Measurements from ENCODE around the gene ALDH1A1. TPM values are rescaled to one million over a fixed set of nuclear protein-coding genes. Genes with fewer than 3 reads are reported as not detected.

ALDH1A1 gene
- total RNA-seq, 1 experiment from 2014 or later: not detected

GRCh38 chr9:72917892-72918509 lies 34.9 kb downstream of the ALDH1A1 start:
- DNase-seq (ENCODE audit: low read depth): no peak

- DNase-seq (ENCODE audit: low read depth): no peak
Observed at GRCh38 chr9:72915659-72916058, 37.2 kb downstream of the ALDH1A1 start.

- DNase-seq (ENCODE audit: low read depth): no peak
Observed at GRCh38 chr9:72914750-72915149, 38.1 kb downstream of the ALDH1A1 start.

- DNase-seq (ENCODE audit: low read depth): no peak
Observed at GRCh38 chr9:72913382-72914009, 39.4 kb downstream of the ALDH1A1 start.

GRCh38 chr9:72912476-72913381 lies 40.1 kb downstream of the ALDH1A1 start:
- DNase-seq (ENCODE audit: low read depth): no peak

GRCh38 chr9:72911816-72912215 lies 41.0 kb downstream of the ALDH1A1 start:
- no peak for DNase-seq (ENCODE audit: low read depth)

- DNase-seq (ENCODE audit: low read depth): no peak
Observed at GRCh38 chr9:72911247-72911775, 41.5 kb downstream of the ALDH1A1 start.

GRCh38 chr9:72909428-72909827 lies 43.4 kb downstream of the ALDH1A1 start:
- no peak for DNase-seq (ENCODE audit: low read depth)

- DNase-seq (ENCODE audit: low read depth): no peak
Observed at GRCh38 chr9:72907421-72907820, 45.4 kb downstream of the ALDH1A1 start.

GRCh38 chr9:72906810-72907209 lies 46.0 kb downstream of the ALDH1A1 start:
- no peak for DNase-seq (ENCODE audit: low read depth)

GRCh38 chr9:72905514-72906480 lies 47.1 kb downstream of the ALDH1A1 start:
- no peak for DNase-seq (ENCODE audit: low read depth)

- no peak for DNase-seq (ENCODE audit: low read depth)
Observed at GRCh38 chr9:72904267-72905093, 48.4 kb downstream of the ALDH1A1 start.

- DNase-seq (ENCODE audit: low read depth): no peak
Observed at GRCh38 chr9:72903103-72903502, 49.8 kb downstream of the ALDH1A1 start.

GRCh38 chr9:72902268-72902667 lies 50.6 kb downstream of the ALDH1A1 start:
- DNase-seq (ENCODE audit: low read depth): no peak

GRCh38 chr9:72899734-72900477 lies 52.9 kb downstream of the ALDH1A1 start:
- no peak for DNase-seq (ENCODE audit: low read depth)

GRCh38 chr9:72898784-72899733 lies 53.8 kb downstream of the ALDH1A1 start:
- no peak for DNase-seq (ENCODE audit: low read depth)

- DNase-seq (ENCODE audit: low read depth): no peak
Observed at GRCh38 chr9:72898360-72898759, 54.5 kb downstream of the ALDH1A1 start.

- DNase-seq (ENCODE audit: low read depth): no peak
Observed at GRCh38 chr9:72897069-72897649, 55.7 kb downstream of the ALDH1A1 start.

Data from Daoy (cell line).